A549 (cell line): ENCODE results near the gene PIH1D1. TPM values are rescaled to one million over a fixed set of nuclear protein-coding genes. Genes with fewer than 3 reads are reported as not detected.

Source experiments
- ATAC-seq, 2 experiments: fragments of 200-7000 bp in 1 of 2; fragments of >200 bp in 1 of 2; cut with Nextera tagmentation in 1 of 2; cut with Tn5 transposase in 1 of 2; 3 replicates each; pipeline versions ENCODE4 v1.8.0 to v1.9.1; 2018 to 2020; ENCODE audit warnings: mild to moderate bottlenecking in 1 of 2, moderate library complexity in 1 of 2
- CTCF ChIA-PET: fragments of 300-600 bp; sonication (Branson Sonifier 250); formaldehyde crosslinking; extraction: SDS; loops from one replicate; lab custom pipeline; 2021; ENCODE audit warnings: antibody characterized with exemption, inconsistent platforms; lab: Yijun Ruan, JAX
- POLR2A ChIA-PET: fragments of 350-600 bp; formaldehyde crosslinking; extraction: SDS; loops from one replicate; lab custom pipeline; 2021; ENCODE audit warnings: antibody characterized with exemption, inconsistent platforms; lab: Yijun Ruan, JAX
- DNase-seq, 2 experiments: peaks; one replicate each; pipeline versions ENCODE4 v3.0.0 to v3.0.0-alpha.2; 2011 to 2016; ENCODE audit warnings: low read depth in 1 of 2, low spot score in 1 of 2
- FAIRE-seq: peaks from 2 replicates; lab custom pipeline; 2011; peaks lifted over from hg19 to GRCh38; lab: Jason Lieb, UNC
- H3K27ac ChIP-seq, 2 experiments: fragments of >200 bp; sonication (Bioruptor Twin); formaldehyde crosslinking; 3 replicates each; pipeline ENCODE4 v1.5.1; 2016 to 2017
- H3K4me1 ChIP-seq: fragments of >200 bp; sonication (Bioruptor Twin); formaldehyde crosslinking; 3 replicates; pipeline ENCODE4 v1.6.1; 2016
- H3K4me2 ChIP-seq: fragments of >200 bp; sonication (Bioruptor Twin); formaldehyde crosslinking; 3 replicates; pipeline ENCODE4 v1.6.1; 2016
- H3K4me3 ChIP-seq: fragments of >200 bp; sonication (Bioruptor Twin); formaldehyde crosslinking; 3 replicates; pipeline ENCODE4 v1.5.1; 2016
- H3K9me3 ChIP-seq: fragments of >200 bp; sonication (Bioruptor Twin); formaldehyde crosslinking; 3 replicates; pipeline ENCODE4 v1.6.1; 2016
- BHLHE40 ChIP-seq: IDR thresholded peaks from 2 replicates; pipeline ENCODE4 v1.6.1; 2012; ENCODE audit warnings: low read depth, low read length, inconsistent platforms
- EHF ChIP-seq: fragments of 250-450 bp; sonication (Bioruptor Pico); IDR thresholded peaks from 2 replicates; pipeline ENCODE4 v1.5.0; 2020; ENCODE audit warnings: mild to moderate bottlenecking
- EP300 ChIP-seq, 2 experiments: fragments of >200 bp; sonication (Bioruptor Twin); formaldehyde crosslinking; IDR thresholded peaks; 2 replicates in 1 of 2; 3 replicates in 1 of 2; pipeline ENCODE4 v1.6.1; 2016 to 2017
- ESRRA ChIP-seq: fragments of 150-350 bp; IDR thresholded peaks from 2 replicates; pipeline ENCODE4 v1.6.1; 2014; ENCODE audit warnings: mild to moderate bottlenecking, low read length, borderline replicate concordance
- GATA3 ChIP-seq: IDR thresholded peaks from 2 replicates; pipeline ENCODE4 v1.6.1; 2012; ENCODE audit warnings: borderline replicate concordance
- HOXB13 ChIP-seq: fragments of 250-450 bp; sonication (Bioruptor Pico); IDR thresholded peaks from 2 replicates; pipeline ENCODE4 v1.5.0; 2020; ENCODE audit warnings: low read depth, mild to moderate bottlenecking, moderate library complexity
- KDM5A ChIP-seq: fragments of 200-600 bp; sonication (generic); IDR thresholded peaks from 2 replicates; pipeline ENCODE4 v1.6.1; 2016; ENCODE audit warnings: antibody characterized with exemption, mild to moderate bottlenecking
- NFE2L2 ChIP-seq: fragments of 150-350 bp; conservative IDR thresholded peaks from 2 replicates; pipeline ENCODE4 v1.6.1; 2014; ENCODE audit warnings: low read length
- RCOR1 ChIP-seq: fragments of 150-350 bp; IDR thresholded peaks from 2 replicates; pipeline ENCODE4 v1.6.1; 2014; ENCODE audit warnings: antibody characterized with exemption, low read length, low read depth
- REST ChIP-seq: fragments of 200-600 bp; sonication (generic); IDR thresholded peaks from 2 replicates; pipeline ENCODE4 v1.6.1; 2016; ENCODE audit warnings: antibody characterized with exemption, mild to moderate bottlenecking, moderate library complexity
- SMC3 ChIP-seq: fragments of >200 bp; sonication (Bioruptor Twin); formaldehyde crosslinking; IDR thresholded peaks from 3 replicates; pipeline ENCODE4 v1.6.1; 2018; ENCODE audit warnings: inconsistent platforms
- TP53 ChIP-seq: fragments of 250-450 bp; sonication (Bioruptor Pico); IDR thresholded peaks from 2 replicates; pipeline ENCODE4 v1.5.0; 2021; ENCODE audit warnings: mild to moderate bottlenecking, moderate library complexity
- USF2 ChIP-seq: fragments of 450-650 bp; IDR thresholded peaks from 2 replicates; pipeline ENCODE4 v1.6.1; 2014; ENCODE audit warnings: antibody characterized with exemption
- ZFP36 ChIP-seq: fragments of 450-650 bp; IDR thresholded peaks from 2 replicates; pipeline ENCODE4 v1.6.1; 2014; ENCODE audit warnings: borderline replicate concordance; ENCODE audit not compliant: partially characterized antibody
- WGBS: methylation state at CpG from one replicate; pipeline ENCODE4 v1.1.6; 2017; ENCODE audit errors: missing lambda C conversion rate; 5-methylcytosine and 5-hydroxymethylcytosine counted together
- polyA plus RNA-seq, 4 experiments: library from polyadenylated mRNA; depleted of rRNA in 3 of 4; stranded (reverse); fragments of >200 nt; fragmentation: RNase III in 1 of 4; extraction: RNeasy Plus Mini Kit Qiagen cat#74134 plus additional on column Dnase treatment in 1 of 4; gene quantifications; 2 replicates in 3 of 4; 3 replicates in 1 of 4; pipeline ENCODE4 v1.2.3, GENCODE V29; 2011 to 2017
- TF ChIP-seq, protein P1 (sequence below): IDR thresholded peaks from 2 replicates; pipeline ENCODE4 v1.6.1; 2012; ENCODE audit warnings: low read depth, borderline replicate concordance
- TF ChIP-seq, protein P2 (sequence below): IDR thresholded peaks from 2 replicates; pipeline ENCODE4 v1.6.1; 2012
- TF ChIP-seq, protein P3 (sequence below): fragments of >200 bp; sonication (Bioruptor Twin); formaldehyde crosslinking; IDR thresholded peaks from 3 replicates; pipeline ENCODE4 v1.6.1; 2016
- TF ChIP-seq, protein P4 (sequence below): fragments of >200 bp; sonication (Bioruptor Twin); formaldehyde crosslinking; IDR thresholded peaks from 3 replicates; pipeline ENCODE4 v1.5.1; 2016

Gene PIH1D1
- polyA plus RNA-seq, 2 of the 4 experiments (the other 2 are of a cell fraction) = 89.7 to 114 TPM

- FAIRE-seq = no peak
- DNase-seq = no peak
- POLR2A ChIA-PET = interaction anchor here (0.8 to 1.0 kb wide), 2 partner anchors 10 to 33 kb away, joined by 4 to 5 read pairs; partner anchors contain the start of gene KASH5
- H3K27ac ChIP-seq = no peak overlapping the region
- H3K9me3 ChIP-seq = no peaks in the 10 kb centered on the region
- H3K4me1 ChIP-seq = peaks cover 21% of the 10 kb centered on the region
- TF ChIP-seq, protein P1, sequence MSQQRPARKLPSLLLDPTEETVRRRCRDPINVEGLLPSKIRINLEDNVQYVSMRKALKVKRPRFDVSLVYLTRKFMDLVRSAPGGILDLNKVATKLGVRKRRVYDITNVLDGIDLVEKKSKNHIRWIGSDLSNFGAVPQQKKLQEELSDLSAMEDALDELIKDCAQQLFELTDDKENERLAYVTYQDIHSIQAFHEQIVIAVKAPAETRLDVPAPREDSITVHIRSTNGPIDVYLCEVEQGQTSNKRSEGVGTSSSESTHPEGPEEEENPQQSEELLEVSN = peak; percentile 22; the same call in 1 of the 2 replicates
- TF ChIP-seq, protein P2, sequence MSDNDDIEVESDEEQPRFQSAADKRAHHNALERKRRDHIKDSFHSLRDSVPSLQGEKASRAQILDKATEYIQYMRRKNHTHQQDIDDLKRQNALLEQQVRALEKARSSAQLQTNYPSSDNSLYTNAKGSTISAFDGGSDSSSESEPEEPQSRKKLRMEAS = no peak
- TF ChIP-seq REST = no peak
- WGBS = 58% methylated on average over 48 of the region's 48 CpGs
- CTCF ChIA-PET = interaction anchor here (0.6 to 13.8 kb wide), 16 partner anchors 8 to 166 kb away, joined by 3 to 141 read pairs (median 6); partner anchors contain the start of gene SLC17A7
- peak in 1 of 2 experiments; percentile 4; a peak in 2 of 6 replicates for ATAC-seq
- H3K4me2 ChIP-seq = peak overlapping the region; percentile 88
- peak overlapping the region; percentile 21; the same call in 1 of the 3 replicates for H3K4me3 ChIP-seq
Observed at GRCh38 chr19:49421039-49421877, 30.4 kb downstream of the PIH1D1 start.

GRCh38 chr19:49420227-49420626 is 31.4 kb downstream of the PIH1D1 start:
- H3K4me2 ChIP-seq = no peak overlapping the region
- POLR2A ChIA-PET = no interaction called here
- H3K4me1 ChIP-seq = peaks cover 14% of the 10 kb centered on the region; the same call in 2 of the 3 replicates
- CTCF ChIA-PET = interaction anchor here (1.0 to 13.8 kb wide), 9 partner anchors 10 to 126 kb away, joined by 3 to 141 read pairs (median 17); partner anchors contain the start of gene SLC17A7
- no peak for TF ChIP-seq RCOR1
- no peak for TF ChIP-seq BHLHE40
- no peak for TF ChIP-seq TP53 (CRISPR knock-in tag)
- TF ChIP-seq ZFP36 = no peak
- TF ChIP-seq EHF (CRISPR knock-in tag) = no peak
- TF ChIP-seq, protein P3, sequence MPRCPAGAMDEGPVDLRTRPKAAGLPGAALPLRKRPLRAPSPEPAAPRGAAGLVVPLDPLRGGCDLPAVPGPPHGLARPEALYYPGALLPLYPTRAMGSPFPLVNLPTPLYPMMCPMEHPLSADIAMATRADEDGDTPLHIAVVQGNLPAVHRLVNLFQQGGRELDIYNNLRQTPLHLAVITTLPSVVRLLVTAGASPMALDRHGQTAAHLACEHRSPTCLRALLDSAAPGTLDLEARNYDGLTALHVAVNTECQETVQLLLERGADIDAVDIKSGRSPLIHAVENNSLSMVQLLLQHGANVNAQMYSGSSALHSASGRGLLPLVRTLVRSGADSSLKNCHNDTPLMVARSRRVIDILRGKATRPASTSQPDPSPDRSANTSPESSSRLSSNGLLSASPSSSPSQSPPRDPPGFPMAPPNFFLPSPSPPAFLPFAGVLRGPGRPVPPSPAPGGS = no peak
- no peak for TF ChIP-seq ESRRA
- TF ChIP-seq SMC3 = no peak
- TF ChIP-seq USF2 = no peak
- no peak for TF ChIP-seq HOXB13 (CRISPR knock-in tag)
- TF ChIP-seq GATA3 = no peak
- TF ChIP-seq EP300 (IDR thresholded peaks at IDR 0.05) = no peak
- TF ChIP-seq NFE2L2 = no peak
- TF ChIP-seq, protein P4, sequence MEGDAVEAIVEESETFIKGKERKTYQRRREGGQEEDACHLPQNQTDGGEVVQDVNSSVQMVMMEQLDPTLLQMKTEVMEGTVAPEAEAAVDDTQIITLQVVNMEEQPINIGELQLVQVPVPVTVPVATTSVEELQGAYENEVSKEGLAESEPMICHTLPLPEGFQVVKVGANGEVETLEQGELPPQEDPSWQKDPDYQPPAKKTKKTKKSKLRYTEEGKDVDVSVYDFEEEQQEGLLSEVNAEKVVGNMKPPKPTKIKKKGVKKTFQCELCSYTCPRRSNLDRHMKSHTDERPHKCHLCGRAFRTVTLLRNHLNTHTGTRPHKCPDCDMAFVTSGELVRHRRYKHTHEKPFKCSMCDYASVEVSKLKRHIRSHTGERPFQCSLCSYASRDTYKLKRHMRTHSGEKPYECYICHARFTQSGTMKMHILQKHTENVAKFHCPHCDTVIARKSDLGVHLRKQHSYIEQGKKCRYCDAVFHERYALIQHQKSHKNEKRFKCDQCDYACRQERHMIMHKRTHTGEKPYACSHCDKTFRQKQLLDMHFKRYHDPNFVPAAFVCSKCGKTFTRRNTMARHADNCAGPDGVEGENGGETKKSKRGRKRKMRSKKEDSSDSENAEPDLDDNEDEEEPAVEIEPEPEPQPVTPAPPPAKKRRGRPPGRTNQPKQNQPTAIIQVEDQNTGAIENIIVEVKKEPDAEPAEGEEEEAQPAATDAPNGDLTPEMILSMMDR = no peak
- no peak for TF ChIP-seq KDM5A
- TF ChIP-seq, all 56 proteins: peak for 0
- no peak overlapping the region for H3K27ac ChIP-seq
- no peaks in the 10 kb centered on the region for H3K9me3 ChIP-seq
- H3K4me3 ChIP-seq = no peak overlapping the region
- FAIRE-seq (no peak), ATAC-seq (no peak), DNase-seq (no peak)
- 81% methylated on average over 2 of the region's 2 CpGs for WGBS
